MM.1S (cell line): Measurements from ENCODE around the gene RSRP1.

Experiments
- EZH2 ChIP-seq: fragments of 300-600 bp; sonication (generic); optimal IDR thresholded peaks from 2 replicates; pipeline ENCODE3; 2017; ENCODE audit warnings: low read depth, mild to moderate bottlenecking, antibody characterized with exemption, low read length, mixed read lengths
- EZH2phosphoT487 ChIP-seq: fragments of 300-600 bp; sonication (generic); IDR thresholded peaks from 2 replicates; pipeline ENCODE4 v1.6.1; 2018; ENCODE audit warnings: antibody characterized with exemption, low read length
- TF ChIP-seq, protein P1 (sequence below): fragments of 300-600 bp; sonication (generic); IDR thresholded peaks from 2 replicates; pipeline ENCODE4 v1.5.1; 2016; ENCODE audit warnings: antibody characterized with exemption, low read length, mixed read lengths

DNA sequence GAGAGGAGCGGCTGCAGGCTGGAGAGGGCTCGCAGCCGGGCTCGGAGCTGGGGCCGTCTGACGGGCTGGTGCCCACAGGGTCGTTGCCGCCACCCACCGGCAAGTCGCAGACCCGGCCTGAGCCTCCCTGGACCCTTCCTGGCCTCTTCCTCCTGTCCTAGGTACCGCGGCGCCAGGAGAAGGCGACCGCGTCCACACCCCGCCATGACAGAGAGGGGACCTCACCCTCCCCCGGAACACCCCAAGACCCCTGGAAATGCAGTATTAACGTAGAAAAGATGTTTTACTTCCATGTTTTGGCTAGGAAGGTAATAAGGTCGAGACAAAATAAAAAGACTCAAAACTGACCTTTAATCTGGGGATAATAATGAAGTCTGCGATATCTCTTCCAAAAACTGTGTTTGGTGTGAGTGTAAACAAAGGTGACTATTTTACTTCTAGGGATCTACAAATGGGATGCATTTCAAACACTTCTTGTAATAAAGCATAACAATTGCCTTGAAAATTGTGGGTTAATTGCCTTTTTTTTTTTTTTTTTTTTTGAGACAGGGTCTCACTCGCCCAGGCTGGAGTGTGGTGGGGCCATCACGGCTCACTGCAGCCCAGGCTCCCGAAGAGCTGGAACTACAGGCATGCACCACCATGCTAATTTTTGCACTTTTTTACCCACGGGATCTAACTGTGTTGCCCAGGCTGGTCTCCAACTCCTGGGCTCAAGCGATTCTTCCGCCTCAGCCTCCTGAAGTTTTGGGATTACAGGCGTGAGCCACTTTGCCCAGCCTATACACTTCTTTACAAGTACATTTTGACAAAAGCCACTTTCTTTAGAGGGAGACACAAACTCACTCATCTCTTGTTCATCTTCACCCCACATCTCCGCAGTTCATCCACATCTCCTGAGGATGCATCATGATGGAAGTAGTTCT, 838 bp upstream of the RSRP1 start:
- TF ChIP-seq, protein P1, sequence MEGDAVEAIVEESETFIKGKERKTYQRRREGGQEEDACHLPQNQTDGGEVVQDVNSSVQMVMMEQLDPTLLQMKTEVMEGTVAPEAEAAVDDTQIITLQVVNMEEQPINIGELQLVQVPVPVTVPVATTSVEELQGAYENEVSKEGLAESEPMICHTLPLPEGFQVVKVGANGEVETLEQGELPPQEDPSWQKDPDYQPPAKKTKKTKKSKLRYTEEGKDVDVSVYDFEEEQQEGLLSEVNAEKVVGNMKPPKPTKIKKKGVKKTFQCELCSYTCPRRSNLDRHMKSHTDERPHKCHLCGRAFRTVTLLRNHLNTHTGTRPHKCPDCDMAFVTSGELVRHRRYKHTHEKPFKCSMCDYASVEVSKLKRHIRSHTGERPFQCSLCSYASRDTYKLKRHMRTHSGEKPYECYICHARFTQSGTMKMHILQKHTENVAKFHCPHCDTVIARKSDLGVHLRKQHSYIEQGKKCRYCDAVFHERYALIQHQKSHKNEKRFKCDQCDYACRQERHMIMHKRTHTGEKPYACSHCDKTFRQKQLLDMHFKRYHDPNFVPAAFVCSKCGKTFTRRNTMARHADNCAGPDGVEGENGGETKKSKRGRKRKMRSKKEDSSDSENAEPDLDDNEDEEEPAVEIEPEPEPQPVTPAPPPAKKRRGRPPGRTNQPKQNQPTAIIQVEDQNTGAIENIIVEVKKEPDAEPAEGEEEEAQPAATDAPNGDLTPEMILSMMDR = no peak
- TF ChIP-seq EZH2 = no peak
- TF ChIP-seq EZH2phosphoT487 = no peak
